ENCODE results near the gene LRRC23.

Gene LRRC23

GRCh38 chr12:6959058-6959804, 54.6 kb downstream of the LRRC23 start:
- no peak for DNase-seq

- no peak for DNase-seq
Measured at GRCh38 chr12:6959805-6960592, 55.4 kb downstream of the LRRC23 start.

- no peak for DNase-seq
Measured at GRCh38 chr12:6960593-6961277, 56.1 kb downstream of the LRRC23 start.

DNA sequence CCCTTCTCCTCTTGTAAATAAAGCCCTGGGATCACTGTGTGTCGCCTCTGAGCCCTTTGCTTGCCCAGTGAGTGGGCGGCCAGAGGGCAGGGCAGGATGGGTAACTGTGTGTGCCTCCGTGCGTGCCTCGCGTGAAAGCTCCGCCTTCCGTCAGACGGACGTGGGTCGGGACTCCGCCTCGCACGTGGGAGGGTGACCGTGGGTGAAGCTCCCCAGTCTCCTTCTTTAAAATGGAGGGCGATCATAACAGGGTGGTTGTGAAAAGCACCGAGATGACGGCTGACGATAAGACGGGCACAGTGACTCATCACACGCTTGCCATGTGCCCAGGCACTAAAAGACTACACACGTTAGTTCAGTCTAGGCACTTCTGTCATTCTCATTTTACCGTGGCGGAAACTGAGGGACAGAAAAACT, 56.7 kb downstream of the LRRC23 start:
- DNase-seq, result no peak

- DNase-seq, result peak; percentile 78
Measured at GRCh38 chr12:6961695-6962284, 57.2 kb downstream of the LRRC23 start.

DNA sequence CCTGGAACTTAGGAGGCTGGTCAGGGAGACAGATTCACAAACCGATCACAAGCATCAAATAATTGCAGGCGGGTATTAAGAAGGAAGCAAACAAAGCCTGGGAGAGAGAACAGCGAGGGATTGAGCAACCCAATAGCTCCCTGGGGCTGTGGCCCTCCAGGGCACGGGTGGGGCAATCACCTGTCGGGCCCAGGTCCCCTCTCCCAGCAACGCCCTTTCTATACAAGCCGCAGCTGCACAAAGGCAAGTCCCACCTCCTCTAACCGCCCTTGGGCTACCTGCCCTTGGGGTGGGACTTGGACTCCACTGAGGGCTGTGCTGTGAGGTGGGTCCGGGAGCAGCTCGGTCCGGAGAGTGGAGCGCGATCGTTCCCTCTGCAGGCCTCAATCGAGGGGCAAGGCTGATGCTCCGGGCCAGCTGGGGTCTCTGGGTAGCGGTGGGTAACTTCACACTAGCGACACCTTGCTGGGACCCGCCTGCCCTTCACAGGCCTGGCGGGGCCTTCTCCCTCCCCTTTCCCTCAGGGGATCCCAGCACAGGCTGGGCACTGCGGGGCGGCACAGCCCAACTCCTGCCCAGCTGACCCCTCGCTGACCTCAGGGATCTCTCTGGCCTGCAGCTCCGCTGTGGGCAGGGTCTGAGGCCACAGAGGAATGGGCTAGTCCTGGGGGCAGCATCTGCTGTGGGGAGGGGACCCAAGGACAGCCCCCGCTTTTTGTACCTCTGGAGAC, 57.8 kb downstream of the LRRC23 start:
- DNase-seq, result peak; percentile 78

GRCh38 chr12:6963016-6963731, 58.6 kb downstream of the LRRC23 start:
- DNase-seq, result peak; percentile 77

Measured in NCI-H2029 treated with DMSO at 0.1 percent for 48 hours (cell line).